ENCODE data around the gene PINLYP. TPM values are rescaled to one million over a fixed set of nuclear protein-coding genes. Genes with fewer than 3 reads are reported as not detected.

The PINLYP gene
- total and polyA plus RNA-seq, 9 of the 15 experiments (the other 6 are each of a cell fraction or from before 2014, with no cell fraction given): 1.00 to 6.7 (median 2.2) TPM

DNA sequence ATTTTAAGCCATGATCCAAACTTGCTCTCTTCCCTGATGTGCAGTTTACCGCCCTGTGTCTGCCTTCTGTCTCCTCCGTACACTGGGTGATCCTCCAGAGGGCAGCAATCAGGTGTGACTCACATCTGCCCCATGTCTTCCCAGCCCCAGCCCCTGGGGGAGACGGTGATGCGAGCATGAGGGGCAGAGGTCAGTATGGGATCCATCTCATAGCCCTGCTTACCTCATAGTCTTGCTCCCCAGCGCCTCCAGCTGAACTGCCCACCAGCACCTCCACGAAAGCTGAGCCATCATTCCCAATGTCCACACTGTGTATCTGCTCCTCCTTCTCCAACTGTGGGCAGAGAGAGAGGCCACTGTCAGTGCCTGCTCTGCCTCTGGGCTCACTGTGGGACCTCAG, 14.9 kb upstream of the PINLYP start (continued):
- TF ChIP-seq ZHX1 (conservative IDR thresholded peaks at IDR 0.05; ENCODE audit: low read length) (no peak), ETV6 (IDR thresholded peaks at IDR 0.05; ENCODE audit: borderline replicate concordance in 1 of 2, low read depth in 2 of 2, low read length in 1 of 2) (no peak), ETV6 (CRISPR knock-in tag; IDR thresholded peaks at IDR 0.05; ENCODE audit: borderline replicate concordance) (no peak), REST (IDR thresholded peaks at IDR 0.05; ENCODE audit: borderline replicate concordance) (peak; percentile 13; the same call in 1 of the 2 replicates), REST (CRISPR knock-in tag; IDR thresholded peaks at IDR 0.05; ENCODE audit: low read depth) (no peak), TBP (optimal IDR thresholded peaks at IDR 0.05; ENCODE audit: low read depth, low read length) (no peak), RAD21 (CRISPR knock-in tag; conservative IDR thresholded peaks at IDR 0.05 in 1 of 2, IDR thresholded peaks at IDR 0.05 in 1 of 2) (peak in 1 of 2 experiments; percentile 35; a peak in 2 of 4 replicates), RFX5 (IDR thresholded peaks at IDR 0.05; ENCODE audit: low read depth, low read length) (no peak), ZFPM2 (CRISPR knock-in tag; IDR thresholded peaks at IDR 0.05) (no peak), XRCC4 (IDR thresholded peaks at IDR 0.05; ENCODE audit: extremely low read depth, insufficient read depth, insufficient read length) (no peak), TCF3 (CRISPR knock-in tag; IDR thresholded peaks at IDR 0.05) (no peak), KLF16 (IDR thresholded peaks at IDR 0.05) (no peak), HDGF (IDR thresholded peaks at IDR 0.05) (no peak), RBM15 (IDR thresholded peaks at IDR 0.05; ENCODE audit: insufficient read depth, low read length) (no peak)
- TF ChIP-seq, protein P1, sequence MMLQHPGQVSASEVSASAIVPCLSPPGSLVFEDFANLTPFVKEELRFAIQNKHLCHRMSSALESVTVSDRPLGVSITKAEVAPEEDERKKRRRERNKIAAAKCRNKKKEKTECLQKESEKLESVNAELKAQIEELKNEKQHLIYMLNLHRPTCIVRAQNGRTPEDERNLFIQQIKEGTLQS (IDR thresholded peaks at IDR 0.05): peak; percentile 24
- TF ChIP-seq, protein P1 (CRISPR knock-in tag; conservative IDR thresholded peaks at IDR 0.05): no peak
- TF ChIP-seq, protein P2, sequence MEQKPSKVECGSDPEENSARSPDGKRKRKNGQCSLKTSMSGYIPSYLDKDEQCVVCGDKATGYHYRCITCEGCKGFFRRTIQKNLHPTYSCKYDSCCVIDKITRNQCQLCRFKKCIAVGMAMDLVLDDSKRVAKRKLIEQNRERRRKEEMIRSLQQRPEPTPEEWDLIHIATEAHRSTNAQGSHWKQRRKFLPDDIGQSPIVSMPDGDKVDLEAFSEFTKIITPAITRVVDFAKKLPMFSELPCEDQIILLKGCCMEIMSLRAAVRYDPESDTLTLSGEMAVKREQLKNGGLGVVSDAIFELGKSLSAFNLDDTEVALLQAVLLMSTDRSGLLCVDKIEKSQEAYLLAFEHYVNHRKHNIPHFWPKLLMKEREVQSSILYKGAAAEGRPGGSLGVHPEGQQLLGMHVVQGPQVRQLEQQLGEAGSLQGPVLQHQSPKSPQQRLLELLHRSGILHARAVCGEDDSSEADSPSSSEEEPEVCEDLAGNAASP (IDR thresholded peaks at IDR 0.05): no peak

All from K562 (cell line).